GM21529 (cell line): ENCODE measurements around the gene GRID1.

ENCODE experiments used
- ATAC-seq: cut with Tn5 transposase; IDR thresholded peaks from one replicate; pipeline ENCODE4 v1.9.1; 2021; ENCODE audit not compliant: unreplicated experiment

Gene GRID1

DNA sequence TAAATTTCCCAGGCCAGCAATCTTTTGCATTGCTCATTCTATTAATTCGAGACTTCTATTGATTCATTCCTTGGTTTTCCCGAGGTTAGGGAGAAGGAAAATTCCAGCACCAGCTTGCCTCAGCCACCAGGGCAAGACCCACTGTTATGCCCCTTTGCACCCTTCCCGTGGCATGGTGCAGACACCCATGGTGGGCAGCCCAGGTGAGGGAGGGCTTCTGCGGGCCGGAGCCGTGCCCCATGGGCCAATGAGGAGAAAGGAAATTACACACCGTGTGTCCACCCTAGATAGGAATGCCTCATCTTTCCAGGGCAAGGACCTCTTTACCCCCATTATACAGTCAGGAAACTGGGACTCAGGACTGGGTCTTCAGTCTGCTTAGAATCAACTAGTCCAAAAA lies 4.5 kb upstream of the GRID1 start:
- no peak for ATAC-seq

DNA sequence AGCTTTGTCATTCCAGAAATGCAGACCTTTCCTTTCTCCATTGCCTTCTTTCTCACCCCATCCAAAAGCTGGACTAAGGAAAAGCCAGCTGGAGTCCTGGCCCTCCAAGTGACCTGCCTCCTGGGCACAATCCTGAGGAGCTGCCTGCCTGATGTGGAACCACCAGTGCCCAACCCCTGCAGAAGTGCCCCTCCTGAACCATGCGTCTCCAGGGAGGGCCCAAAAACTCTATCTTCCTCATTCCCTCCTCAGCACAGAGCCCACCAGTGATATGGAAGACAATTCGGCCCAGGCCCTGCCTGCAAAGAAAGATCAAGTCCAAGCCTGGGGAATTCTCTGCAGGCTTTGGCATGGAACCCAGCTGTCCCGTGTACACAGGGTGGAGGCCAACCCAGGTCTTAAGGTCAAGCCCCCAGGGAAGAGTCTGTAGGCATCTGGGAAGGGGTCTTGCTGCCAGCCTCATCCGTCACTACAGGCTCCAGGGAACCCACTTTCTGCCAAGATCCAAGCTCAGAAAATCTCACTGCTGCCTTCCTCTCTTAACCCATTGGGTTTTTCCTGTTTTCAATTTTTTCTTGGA lies 3.5 kb upstream of the GRID1 start:
- ATAC-seq: no peak

DNA sequence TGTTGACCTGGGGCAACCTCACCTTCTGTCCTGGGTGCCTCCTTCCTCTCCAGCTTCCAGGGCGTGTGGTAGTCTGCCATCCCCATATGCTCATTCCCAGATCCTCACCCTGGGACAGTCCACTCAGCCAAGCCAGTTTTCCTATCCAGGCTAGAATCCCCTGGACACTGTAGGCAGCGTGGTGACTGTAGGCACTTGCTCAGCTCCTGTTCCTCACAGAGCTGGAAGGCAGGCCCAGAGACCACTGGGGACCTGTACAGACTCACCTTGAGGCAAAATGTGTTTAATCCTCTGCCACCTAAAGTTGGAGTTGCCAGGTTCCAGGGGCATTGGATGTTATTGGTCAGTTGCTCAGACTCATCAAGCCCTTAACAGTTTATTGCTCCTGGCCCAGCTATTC lies 2.4 kb upstream of the GRID1 start:
- no peak for ATAC-seq

DNA sequence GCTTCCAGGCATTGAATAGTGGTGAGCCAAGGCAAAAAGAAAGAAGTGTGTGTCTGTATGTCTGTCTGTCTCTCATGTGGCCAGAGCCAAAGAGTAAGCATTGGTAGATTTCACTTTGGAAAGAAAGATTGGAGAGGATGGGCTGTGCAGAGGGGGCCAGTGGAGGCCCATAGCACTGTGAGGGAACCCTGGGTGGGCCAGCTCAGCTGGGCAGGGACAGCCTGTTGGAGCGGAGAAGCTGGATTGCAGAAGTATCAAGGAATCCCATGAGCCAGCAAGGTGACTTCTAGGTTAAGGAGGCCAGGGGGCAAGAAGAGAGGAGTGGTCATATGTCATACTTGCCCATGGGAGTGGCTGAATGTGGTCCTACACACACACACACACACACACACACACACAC lies 1.5 kb upstream of the GRID1 start:
- ATAC-seq: no peak

DNA sequence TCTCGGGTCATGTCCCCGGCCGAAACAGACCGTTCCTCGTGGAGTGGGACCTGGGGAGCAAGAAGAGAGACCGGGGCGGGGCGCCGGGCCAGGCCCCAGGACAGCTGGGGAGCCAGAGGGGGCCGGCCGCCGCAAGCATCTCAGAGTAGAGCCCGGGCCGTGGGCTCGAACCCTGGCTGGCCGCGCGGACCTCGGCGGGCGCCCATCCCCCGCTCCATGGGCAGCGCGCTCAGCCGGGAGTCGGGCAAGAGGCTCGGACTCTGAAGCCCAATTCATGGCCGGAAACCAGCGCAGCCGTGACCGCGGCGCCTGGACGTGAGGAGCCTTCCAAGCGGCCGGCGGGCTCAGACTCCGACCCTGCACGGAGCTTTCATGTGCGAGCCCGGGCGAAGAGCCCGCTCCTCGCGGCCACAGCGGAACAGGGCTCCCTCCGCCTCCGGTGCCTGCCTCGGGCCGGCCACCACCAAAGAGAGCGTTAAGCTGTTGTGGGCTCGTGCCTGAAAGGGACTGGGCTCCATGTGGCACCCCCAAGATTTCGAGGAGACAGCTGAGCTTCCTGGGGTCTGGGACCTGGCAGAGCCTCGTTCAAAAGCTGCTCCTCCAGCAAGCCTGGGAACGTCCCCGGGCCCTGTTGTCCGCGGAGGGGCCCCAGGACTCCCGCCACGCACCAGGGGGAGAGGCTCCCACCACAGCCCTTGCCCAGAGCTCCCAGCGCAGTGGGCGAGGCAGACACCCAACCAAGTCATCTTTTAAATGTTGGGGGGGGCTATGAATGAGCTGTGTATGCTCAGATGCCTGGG lies 757 bp upstream of the GRID1 start:
- peak; percentile 20 for ATAC-seq

DNA sequence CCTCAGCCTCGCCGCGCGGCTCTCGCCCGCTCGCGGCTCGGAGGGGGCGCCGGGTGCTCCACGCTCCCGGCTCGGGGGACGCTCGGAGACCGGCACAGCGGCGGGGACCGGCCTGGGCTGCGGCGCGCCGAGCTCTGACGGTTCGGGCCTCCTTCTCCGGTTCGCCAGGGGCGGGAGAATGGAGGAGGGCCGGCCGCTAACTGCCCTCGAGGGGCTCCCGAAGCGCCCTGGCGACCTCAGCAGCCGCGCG lies 232 bp upstream of the GRID1 start:
- peak; percentile 35 for ATAC-seq

DNA sequence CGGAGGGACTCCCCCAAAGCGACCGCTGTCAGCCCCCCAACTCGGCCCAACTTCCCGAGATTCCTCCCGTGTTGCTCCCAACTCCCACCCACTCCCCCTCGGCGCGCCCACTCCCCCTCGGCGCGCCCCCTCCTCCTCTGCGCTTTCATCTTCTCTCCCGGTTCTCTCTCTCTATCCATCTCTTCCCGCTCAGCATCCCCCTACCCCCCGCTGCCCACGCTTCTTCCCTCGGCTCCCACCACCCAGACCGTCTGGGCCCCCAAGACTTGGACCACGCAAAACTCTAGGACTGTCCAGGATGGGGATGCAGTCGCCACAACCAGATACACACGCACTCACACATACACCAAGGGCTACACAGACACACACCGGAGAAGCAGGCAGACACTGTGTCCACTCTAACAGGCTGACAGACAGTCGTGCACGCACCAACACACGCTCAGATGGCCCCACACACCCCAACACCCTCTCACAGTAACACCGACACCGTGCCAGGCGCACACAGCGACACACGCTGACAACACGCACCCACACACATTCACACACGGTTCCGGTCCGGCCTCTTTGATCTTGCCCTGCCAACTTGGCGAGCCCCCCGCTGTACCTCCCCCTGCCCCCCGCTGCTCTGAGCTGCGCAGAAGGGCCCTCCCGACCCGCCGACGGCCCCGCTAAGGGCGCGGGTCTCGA lies 1.1 kb downstream of the GRID1 start:
- ATAC-seq: no peak

DNA sequence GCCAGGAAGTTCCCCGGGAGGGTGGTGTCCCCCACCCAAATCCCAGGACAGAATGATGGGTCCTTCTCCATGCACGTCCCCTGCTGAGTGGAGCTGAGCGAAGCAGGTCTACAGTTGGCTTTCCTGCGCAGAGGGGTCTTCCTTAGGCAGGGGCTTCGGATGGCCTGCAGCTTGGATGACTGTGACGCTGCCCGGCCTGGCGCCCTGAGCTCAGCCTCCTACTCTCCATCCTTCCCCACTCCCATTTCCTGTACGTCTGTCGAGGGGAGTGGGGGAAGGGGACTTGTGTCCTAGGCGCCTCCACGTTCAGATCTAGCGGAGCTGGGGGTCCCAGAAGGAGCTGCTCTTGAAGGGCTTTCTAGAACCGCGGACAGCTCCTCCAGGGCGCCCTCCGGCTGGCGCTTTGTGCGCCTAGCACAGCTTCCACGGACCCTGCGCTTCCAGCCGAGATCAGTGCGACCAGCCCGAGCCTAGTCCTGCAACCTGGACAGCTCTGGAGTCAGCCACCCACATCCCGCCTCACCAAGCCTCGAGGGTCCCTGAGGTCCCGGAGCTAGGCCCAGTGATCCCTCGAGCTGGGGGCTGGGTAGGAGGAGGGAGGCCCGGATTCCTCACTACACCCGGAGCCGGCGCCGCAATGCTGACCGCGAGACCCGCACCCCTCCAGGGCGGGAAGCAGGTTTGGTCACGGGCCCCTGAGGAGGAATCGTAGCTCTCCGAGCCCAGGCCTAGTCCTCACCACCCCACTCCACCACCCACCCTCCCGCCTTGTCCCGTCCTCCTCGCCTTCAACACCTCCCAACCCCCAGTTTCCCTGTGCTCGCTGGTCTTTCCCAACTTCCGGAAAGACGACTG lies 1.9 kb downstream of the GRID1 start:
- ATAC-seq: no peak

DNA sequence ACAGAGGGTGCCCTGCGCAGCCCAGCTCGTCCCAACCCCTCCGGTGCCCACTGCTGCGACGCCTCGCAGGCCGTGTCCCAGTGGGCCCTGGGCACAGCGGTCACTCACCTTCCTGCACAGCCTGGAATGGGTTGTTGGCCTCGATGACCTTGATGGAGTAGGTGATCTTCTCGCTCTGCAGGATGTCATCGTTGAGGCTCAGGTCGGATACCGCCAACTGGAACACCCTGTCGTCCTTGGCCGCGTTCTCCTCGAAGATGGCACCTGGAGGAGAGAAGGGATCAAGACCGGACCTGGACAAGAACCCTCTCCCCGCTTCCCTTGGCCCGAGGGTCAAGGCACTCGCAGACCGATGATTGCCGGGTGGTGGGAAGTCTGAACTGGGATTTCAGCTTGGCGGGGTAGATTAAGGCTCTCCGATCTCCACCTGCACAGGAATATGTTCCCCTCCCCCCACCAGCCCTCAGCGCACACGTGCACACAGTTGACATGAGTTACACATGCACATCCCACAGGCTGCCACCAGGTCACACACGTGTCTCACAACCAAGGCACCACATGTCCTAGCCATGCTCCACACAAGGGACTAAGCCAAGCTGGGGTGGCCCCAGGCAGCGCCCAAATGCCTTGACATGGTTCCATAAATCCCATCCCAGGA lies 2.6 kb downstream of the GRID1 start:
- ATAC-seq: no peak

DNA sequence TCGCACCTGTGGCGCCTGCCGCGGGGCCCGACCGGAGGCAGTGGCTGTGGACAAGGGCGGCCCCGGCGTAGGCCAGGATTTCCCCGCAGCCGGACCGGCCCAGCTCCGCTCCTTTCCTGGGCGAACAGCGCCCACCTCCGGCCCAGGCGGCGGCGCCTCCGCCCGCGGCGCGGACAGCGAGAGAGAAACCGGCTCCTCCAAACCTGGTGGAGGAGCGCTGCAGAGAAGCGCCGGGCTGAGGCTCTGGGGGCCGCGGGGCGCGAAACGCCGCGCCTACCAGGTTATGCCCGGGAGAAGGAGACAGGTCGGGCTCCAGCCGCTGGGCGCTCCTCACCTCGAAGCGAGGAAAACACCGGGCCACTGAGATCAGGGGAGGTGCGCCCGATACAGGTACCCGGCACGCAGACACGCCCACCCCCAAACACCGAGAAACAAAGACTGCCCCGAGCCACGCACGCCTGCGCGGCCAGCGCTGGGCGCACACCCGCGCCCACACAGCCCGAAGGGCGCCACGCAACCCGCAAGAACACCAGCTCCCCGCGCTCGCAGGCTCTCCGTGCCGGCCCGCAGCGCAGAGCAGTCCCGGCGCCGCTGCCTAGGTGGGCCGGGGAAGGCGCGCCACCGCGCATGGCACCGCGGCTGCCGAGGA lies 3.3 kb downstream of the GRID1 start:
- ATAC-seq: no peak

DNA sequence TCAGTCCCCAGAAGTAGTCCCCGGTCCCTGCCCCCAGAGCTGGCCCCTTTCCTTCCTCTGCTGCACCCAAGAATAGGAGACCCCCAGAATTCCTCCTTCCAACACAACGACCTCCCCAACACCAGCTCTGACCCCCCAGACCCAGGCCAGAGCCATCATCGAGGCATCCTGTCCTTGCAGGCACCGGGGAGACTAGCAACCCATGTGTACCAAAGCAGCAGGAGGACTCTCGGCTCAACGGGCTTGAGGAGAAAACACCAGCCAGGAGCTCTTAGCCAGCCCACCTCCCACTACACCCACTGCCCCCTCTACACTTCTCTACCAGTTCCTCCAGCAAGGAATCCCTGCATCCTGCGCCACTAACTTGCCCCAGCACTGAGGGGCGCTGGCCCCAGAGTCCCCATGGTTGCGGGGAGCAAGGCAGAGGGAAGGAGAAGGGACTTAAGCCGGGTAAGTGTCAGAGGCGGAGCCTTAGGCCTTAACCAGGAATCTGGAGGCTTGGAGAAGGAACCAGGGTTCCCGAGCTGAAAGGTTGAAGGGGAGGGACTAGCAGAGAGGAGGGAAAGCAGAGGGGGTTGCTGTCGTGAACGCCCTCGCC lies 3.9 kb downstream of the GRID1 start:
- ATAC-seq: no peak

DNA sequence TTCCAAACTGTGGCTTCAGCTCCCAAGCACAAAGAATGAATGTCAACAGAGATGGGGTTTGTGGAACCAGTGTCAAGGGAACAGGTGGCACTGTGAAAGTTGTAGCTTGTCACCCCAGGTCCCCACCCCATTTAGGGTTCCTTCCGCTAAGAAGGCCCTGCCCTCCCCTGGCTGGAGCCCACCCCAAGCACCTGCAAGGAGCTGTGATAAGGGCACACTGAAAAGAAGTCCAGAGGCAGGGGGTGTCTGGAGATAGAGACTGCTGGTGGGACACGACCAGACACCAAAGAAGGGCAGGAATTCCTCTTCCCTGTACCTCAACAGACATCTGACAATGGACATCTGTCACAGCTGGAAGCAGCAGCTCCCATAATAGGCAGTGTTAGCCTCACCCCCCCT lies 4.5 kb downstream of the GRID1 start:
- no peak for ATAC-seq

DNA sequence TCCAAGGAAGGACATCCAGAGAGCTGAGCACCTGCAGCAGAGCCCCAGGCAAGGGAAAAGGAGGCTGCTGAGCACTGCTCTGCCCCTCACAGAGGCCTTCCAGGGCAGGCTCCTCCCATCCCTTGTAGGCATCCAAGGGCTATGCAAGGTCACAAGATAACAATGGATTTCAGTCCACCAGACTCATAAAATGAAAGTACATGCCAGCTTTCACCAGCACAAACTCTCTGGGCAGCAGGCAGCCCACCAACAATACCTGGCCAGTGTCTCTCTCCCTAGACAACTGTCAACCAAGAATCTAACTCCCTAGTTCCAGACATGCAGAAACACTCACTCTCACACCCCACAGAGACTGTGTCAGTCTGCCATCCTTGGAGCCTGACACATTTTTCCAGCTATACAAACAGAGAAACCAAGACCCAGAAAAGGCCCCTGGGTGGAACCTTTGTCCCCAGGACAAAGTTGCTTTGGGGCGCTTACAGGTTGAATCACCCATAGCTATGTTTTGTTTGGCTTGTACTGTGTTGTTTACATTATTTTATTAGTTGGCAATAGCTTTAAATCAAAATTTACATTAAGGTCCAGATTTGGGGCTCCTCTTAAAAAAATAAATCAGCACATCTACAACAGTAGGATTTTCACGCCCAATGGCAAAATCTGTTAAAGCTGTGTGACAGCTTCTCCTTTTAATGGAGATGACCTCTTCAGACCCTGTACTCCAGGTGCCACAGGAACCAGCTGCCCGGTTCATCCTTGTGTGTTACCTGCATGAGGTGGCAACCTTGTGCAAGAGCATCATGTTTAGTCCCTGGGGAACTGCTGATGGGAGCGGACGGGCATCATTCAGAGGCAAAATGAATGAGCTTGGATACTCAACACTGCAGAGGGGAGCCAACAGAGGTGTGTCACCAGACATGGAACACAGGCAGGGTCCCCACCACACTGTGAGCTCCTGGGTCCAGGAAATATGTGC lies 5.2 kb downstream of the GRID1 start:
- ATAC-seq: no peak

DNA sequence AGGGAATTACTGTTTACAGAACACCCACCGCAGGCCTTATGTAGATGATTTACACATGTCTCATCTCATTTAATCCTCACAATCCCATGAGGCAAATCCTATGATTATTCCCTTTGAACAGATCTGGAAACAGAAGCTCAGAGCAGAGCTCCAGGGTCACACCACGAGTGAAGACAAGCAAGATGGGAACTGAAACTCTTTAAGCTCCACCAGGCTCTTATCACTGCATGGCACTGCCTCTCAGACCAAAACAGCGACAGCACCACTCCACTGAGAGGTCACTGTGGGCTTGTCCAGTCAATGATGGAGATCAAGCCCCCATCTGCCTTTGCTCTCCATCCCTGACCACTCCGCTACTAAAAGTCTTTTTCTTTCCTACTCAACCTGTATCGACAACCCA lies 5.9 kb downstream of the GRID1 start:
- ATAC-seq: no peak

DNA sequence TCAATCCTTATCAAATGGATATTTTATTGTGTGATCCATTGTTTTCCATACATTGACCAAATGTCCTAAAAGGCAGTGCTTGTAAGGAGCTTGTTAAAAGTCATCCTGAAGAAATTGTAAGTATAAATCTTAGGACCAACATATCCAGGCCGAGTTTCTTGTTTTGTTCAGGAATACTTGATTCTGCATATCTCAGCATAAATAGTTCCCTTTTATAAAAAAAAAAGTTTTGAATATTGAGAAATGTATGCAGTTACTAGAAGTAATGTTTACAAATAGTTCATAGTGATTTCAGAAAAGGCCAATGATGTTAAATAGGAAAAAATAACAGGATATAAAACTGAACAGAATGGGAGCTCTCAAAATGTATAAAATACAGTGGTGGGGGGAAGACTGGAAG lies 6.6 kb downstream of the GRID1 start:
- ATAC-seq: no peak

DNA sequence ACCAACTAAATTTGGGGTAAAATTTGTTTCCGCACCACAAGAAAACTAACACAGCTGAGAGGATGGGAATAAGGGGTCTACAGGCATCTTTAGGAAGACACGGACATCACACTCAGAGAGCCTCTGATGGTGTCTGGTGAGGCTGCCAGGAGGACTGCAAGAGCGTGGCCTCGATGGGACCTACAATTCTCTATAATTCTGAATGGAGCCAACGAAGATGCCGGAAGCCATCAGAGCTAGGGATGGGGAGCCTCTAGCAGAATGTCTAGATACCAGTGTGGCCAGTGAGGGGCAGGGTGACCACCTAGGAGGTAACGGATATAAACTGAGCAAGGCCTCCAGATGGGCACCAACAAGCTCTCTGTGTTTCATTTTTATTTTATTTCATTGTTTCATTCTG lies 7.5 kb downstream of the GRID1 start:
- ATAC-seq: no peak

DNA sequence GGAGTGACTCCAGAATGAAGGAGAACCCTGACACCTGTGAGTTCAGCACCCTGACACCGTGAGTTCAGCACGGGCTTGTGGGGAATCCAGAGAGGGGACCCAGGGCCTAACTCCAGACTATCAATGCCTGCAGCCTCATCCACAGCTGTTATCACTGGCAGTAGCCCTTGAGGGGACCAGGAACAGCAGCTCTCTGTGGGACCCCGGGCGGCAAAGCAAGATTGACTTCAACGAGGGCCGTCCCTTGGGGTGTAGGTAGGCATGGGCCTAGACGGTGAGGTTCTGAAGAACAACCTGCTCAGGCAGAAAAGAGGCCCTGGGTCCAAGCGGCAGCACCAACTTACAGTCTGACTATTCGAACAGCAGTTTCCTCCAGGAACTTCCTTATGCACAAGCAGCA lies 8.9 kb downstream of the GRID1 start:
- no peak for ATAC-seq

DNA sequence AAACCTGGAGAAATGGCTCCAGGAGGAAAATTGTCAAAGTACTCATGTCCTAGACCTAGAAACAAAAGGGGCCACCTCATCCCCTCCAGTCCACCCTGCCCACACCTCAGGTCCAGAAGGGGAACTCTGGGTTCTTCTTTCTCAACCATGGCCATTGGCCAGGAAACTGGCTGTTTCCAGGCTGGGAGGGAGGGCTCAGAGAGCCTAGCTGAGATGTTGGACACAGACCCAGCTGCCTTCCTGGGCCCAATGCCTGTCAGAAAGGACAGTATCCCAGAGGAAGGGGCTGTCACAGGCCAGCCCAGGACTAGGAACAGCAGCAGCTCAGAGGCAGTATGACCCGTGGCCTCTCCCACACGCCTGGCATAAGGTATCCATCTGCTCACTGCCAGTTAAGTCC lies 9.6 kb downstream of the GRID1 start:
- no peak for ATAC-seq

DNA sequence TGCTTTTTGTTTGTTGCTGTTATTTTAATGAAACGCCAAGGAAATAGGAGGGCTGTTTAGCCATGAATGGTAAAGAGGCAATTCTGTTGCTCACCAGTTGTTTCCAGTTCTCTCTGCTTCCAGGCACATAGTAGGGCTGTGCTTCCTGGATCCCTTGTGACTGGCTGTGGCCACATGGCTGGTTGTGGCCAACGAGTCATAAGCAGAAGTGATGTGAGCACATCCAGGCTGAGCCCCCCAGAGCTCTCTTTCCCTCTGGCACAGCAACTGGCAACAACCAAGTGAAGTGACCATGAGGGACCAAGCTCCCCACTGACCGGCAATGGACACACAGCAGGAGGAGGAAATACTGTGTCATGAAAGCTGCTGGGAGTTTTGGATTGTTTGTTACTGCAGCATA lies 10.3 kb downstream of the GRID1 start:
- ATAC-seq: no peak
